ENCODE data around the gene ADGRF1. TPM values are rescaled to one million over a fixed set of nuclear protein-coding genes. Genes with fewer than 3 reads are reported as not detected.
A peak's percentile ranks its signal among the peaks of the same experiment; 100 is the strongest.
"Not testable (repeated sequence)": the region's sequence is repeated elsewhere in the genome, so short reads cannot be mapped to it uniquely, and the experiment has no call there.

The ADGRF1 gene
- total RNA-seq (2014; rRNA removed; shearing (Covaris generic); ENCODE audit: low replicate concordance) = 52.7 and 53.6 TPM in 2 replicates

GRCh38 chr6:47042275-47042791 is at the start of gene ADGRF1:
Gene ADGRF1, minus strand, starts transcription at chr6:47042332. Its CDS starts 13,271 bp downstream, at chr6:47029061.
- in situ Hi-C loops (cut with HindIII; ENCODE audit: low pct_unique_long_range_greater_than_20kb, low sequenced_read_pairs) = no loop called here

GRCh38 chr6:47090881-47091280 is 48.7 kb upstream of the ADGRF1 start:
- in situ Hi-C loops (cut with HindIII; ENCODE audit: low pct_unique_long_range_greater_than_20kb, low sequenced_read_pairs) = no loop called here
- no peak for DNase-seq (ENCODE audit: low read depth)

More at GRCh38 chr6:47042275-47042791, at the start of gene ADGRF1:
- peak; percentile 86 for DNase-seq (ENCODE audit: low read depth)

- in situ Hi-C loops (cut with HindIII; ENCODE audit: low pct_unique_long_range_greater_than_20kb, low sequenced_read_pairs); DNase-seq (ENCODE audit: low read depth): not testable (repeated sequence)
Observed at GRCh38 chr6:47089473-47089872, 47.3 kb upstream of the ADGRF1 start.

- in situ Hi-C loops (cut with HindIII; ENCODE audit: low pct_unique_long_range_greater_than_20kb, low sequenced_read_pairs) = no loop called here
- DNase-seq (ENCODE audit: low read depth) = no peak
Observed at GRCh38 chr6:47086051-47086770, 44.1 kb upstream of the ADGRF1 start.

GRCh38 chr6:47084610-47085009 is 42.5 kb upstream of the ADGRF1 start:
- in situ Hi-C loops (cut with HindIII; ENCODE audit: low pct_unique_long_range_greater_than_20kb, low sequenced_read_pairs) = no loop called here
- DNase-seq (ENCODE audit: low read depth) = no peak

- DNase-seq (ENCODE audit: low read depth) = peak; percentile 14
- in situ Hi-C loops (cut with HindIII; ENCODE audit: low pct_unique_long_range_greater_than_20kb, low sequenced_read_pairs) = no loop called here
Observed at GRCh38 chr6:47083586-47084047, 41.5 kb upstream of the ADGRF1 start.

GRCh38 chr6:47080083-47080596 is 38.0 kb upstream of the ADGRF1 start:
- in situ Hi-C loops (cut with HindIII; ENCODE audit: low pct_unique_long_range_greater_than_20kb, low sequenced_read_pairs) = no loop called here
- no peak for DNase-seq (ENCODE audit: low read depth)

- in situ Hi-C loops (cut with HindIII; ENCODE audit: low pct_unique_long_range_greater_than_20kb, low sequenced_read_pairs) = no loop called here
- no peak for DNase-seq (ENCODE audit: low read depth)
Observed at GRCh38 chr6:47079638-47080037, 37.5 kb upstream of the ADGRF1 start.

- no peak for DNase-seq (ENCODE audit: low read depth)
- in situ Hi-C loops (cut with HindIII; ENCODE audit: low pct_unique_long_range_greater_than_20kb, low sequenced_read_pairs) = no loop called here
Observed at GRCh38 chr6:47078991-47079390, 36.9 kb upstream of the ADGRF1 start.

GRCh38 chr6:47076422-47077344 is 34.6 kb upstream of the ADGRF1 start:
- DNase-seq (ENCODE audit: low read depth) = no peak
- in situ Hi-C loops (cut with HindIII; ENCODE audit: low pct_unique_long_range_greater_than_20kb, low sequenced_read_pairs) = no loop called here

GRCh38 chr6:47075741-47076421 is 33.7 kb upstream of the ADGRF1 start:
- no peak for DNase-seq (ENCODE audit: low read depth)
- in situ Hi-C loops (cut with HindIII; ENCODE audit: low pct_unique_long_range_greater_than_20kb, low sequenced_read_pairs) = no loop called here

- no peak for DNase-seq (ENCODE audit: low read depth)
- in situ Hi-C loops (cut with HindIII; ENCODE audit: low pct_unique_long_range_greater_than_20kb, low sequenced_read_pairs) = no loop called here
Observed at GRCh38 chr6:47075168-47075567, 33.0 kb upstream of the ADGRF1 start.

- in situ Hi-C loops (cut with HindIII; ENCODE audit: low pct_unique_long_range_greater_than_20kb, low sequenced_read_pairs) = no loop called here
- no peak for DNase-seq (ENCODE audit: low read depth)
Observed at GRCh38 chr6:47073125-47074110, 31.3 kb upstream of the ADGRF1 start.

GRCh38 chr6:47072667-47073066 is 30.5 kb upstream of the ADGRF1 start:
- DNase-seq (ENCODE audit: low read depth) = no peak
- in situ Hi-C loops (cut with HindIII; ENCODE audit: low pct_unique_long_range_greater_than_20kb, low sequenced_read_pairs) = no loop called here

GRCh38 chr6:47071681-47072080 is 29.5 kb upstream of the ADGRF1 start:
- in situ Hi-C loops (cut with HindIII; ENCODE audit: low pct_unique_long_range_greater_than_20kb, low sequenced_read_pairs) = no loop called here
- no peak for DNase-seq (ENCODE audit: low read depth)

GRCh38 chr6:47070461-47070860 is 28.3 kb upstream of the ADGRF1 start:
- DNase-seq (ENCODE audit: low read depth) = no peak
- in situ Hi-C loops (cut with HindIII; ENCODE audit: low pct_unique_long_range_greater_than_20kb, low sequenced_read_pairs) = no loop called here

- in situ Hi-C loops (cut with HindIII; ENCODE audit: low pct_unique_long_range_greater_than_20kb, low sequenced_read_pairs) = no loop called here
- no peak for DNase-seq (ENCODE audit: low read depth)
Observed at GRCh38 chr6:47069156-47069555, 27.0 kb upstream of the ADGRF1 start.
